K562 (cell line): Measurements from ENCODE around the gene CCM2. TPM values are rescaled to one million over a fixed set of nuclear protein-coding genes. Genes with fewer than 3 reads are reported as not detected.

ENCODE experiments used
- ATAC-seq: fragments of 200-7000 bp; cut with Tn5 transposase; 3 replicates; pipeline ENCODE4 v1.9.1; 2020; ENCODE audit warnings: moderate library complexity
- BruUV-seq: library from RNA; stranded (reverse); fragments of 400-500 nt; replicated peaks from 2 replicates; lab custom pipeline; 2021; lab: Mats Ljungman, UMichigan
- CTCF ChIA-PET: fragments of 300-600 bp; formaldehyde crosslinking; extraction: SDS; loops from one replicate; lab custom pipeline; 2021; ENCODE audit warnings: low intra/inter-chr PET ratio; lab: Yijun Ruan, JAX
- POLR2A ChIA-PET: fragments of 300-600, 350-650 bp; sonication (Branson Sonifier 250); formaldehyde crosslinking; extraction: SDS; loops from one replicate; lab custom pipeline; 2021; ENCODE audit warnings: antibody characterized with exemption, inconsistent platforms; lab: Yijun Ruan, JAX
- DNase-seq, 4 experiments: peaks; one replicate each; pipeline versions ENCODE4 v3.0.0 to v3.0.0-alpha.2; 2011 to 2018; ENCODE audit warnings: low spot score in 3 of 4, mixed read lengths in 3 of 4; ENCODE audit errors: extremely low read depth in 1 of 4
- FAIRE-seq: peaks from 2 replicates; lab custom pipeline; 2011; peaks lifted over from hg19 to GRCh38; lab: Jason Lieb, UNC
- H2AFZ ChIP-seq: 2 replicates; pipeline ENCODE4 v1.6.0; 2011; ENCODE audit warnings: low read depth, low read length, control low read depth, inconsistent platforms
- H3K27ac ChIP-seq: fragments of 200-600 bp; 3 replicates; pipeline ENCODE4 v1.8.0; 2011; ENCODE audit warnings: low read depth, mild to moderate bottlenecking, control low read depth, inconsistent platforms, low read length, moderate library complexity, mixed read lengths; ENCODE audit errors: extremely low read depth
- H3K27me3 ChIP-seq, 2 experiments: fragments of 300-600 bp in 1 of 2; 2 replicates in 1 of 2; 3 replicates in 1 of 2; pipeline versions ENCODE4 v1.6.0 to v1.8.0; 2011; ENCODE audit warnings: inconsistent platforms in 2 of 2, low read length in 2 of 2, mild to moderate bottlenecking in 1 of 2, mixed read lengths in 1 of 2, moderate library complexity in 1 of 2; ENCODE audit not compliant: control insufficient read depth in 2 of 2, insufficient read depth in 2 of 2
- H3K36me3 ChIP-seq: fragments of 300-600 bp; 3 replicates; pipeline ENCODE4 v1.8.0; 2011; ENCODE audit warnings: mild to moderate bottlenecking, low read length, inconsistent platforms; ENCODE audit not compliant: control insufficient read depth, insufficient read depth
- H3K4me1 ChIP-seq, 2 experiments: fragments of 200-600 bp in 1 of 2; replicated peaks in 1 of 2; 2 replicates in 1 of 2; 3 replicates in 1 of 2; pipeline versions ENCODE4 v1.5.1 to v1.8.0; 2011; ENCODE audit warnings: inconsistent platforms in 2 of 2, low read length in 2 of 2, mild to moderate bottlenecking in 1 of 2, mixed read lengths in 1 of 2, moderate library complexity in 1 of 2; ENCODE audit not compliant: control insufficient read depth in 2 of 2, insufficient read depth in 2 of 2
- H3K4me2 ChIP-seq: 2 replicates; pipeline ENCODE4 v1.6.1; 2011; ENCODE audit warnings: low read length, control low read depth, inconsistent platforms, mixed read lengths; ENCODE audit not compliant: insufficient read depth
- H3K4me3 ChIP-seq: fragments of 200-600 bp; sonication (generic), shearing (Covaris generic); 2 replicates; pipeline ENCODE4 v1.5.1; 2016; ENCODE audit warnings: control low read depth, inconsistent platforms
- H3K79me2 ChIP-seq: fragments of 200-600 bp; 3 replicates; pipeline ENCODE4 v1.8.0; 2011; ENCODE audit warnings: low read length, inconsistent platforms; ENCODE audit not compliant: control insufficient read depth, insufficient read depth
- H3K9ac ChIP-seq, 2 experiments: 2 replicates each; pipeline versions ENCODE4 v1.6.0 to v1.6.1; 2011; ENCODE audit warnings: low read depth in 2 of 2, low read length in 2 of 2, control low read depth in 1 of 2, inconsistent platforms in 1 of 2, mild to moderate bottlenecking in 1 of 2, mixed read lengths in 1 of 2; ENCODE audit not compliant: insufficient read depth in 1 of 2
- H3K9me1 ChIP-seq: one replicate; pipeline ENCODE4 v1.6.0; 2011; ENCODE audit warnings: inconsistent platforms, mild to moderate bottlenecking, low read length, moderate library complexity; ENCODE audit not compliant: control insufficient read depth, insufficient read depth
- H3K9me3 ChIP-seq: replicated peaks from 2 replicates; pipeline ENCODE4 v1.5.1; 2011; ENCODE audit warnings: low read depth, low read length, inconsistent platforms; ENCODE audit not compliant: control insufficient read depth, insufficient read depth
- H4K20me1 ChIP-seq: replicated peaks from 2 replicates; pipeline ENCODE4 v1.6.1; 2011; ENCODE audit warnings: low read length, inconsistent platforms, mixed read lengths; ENCODE audit not compliant: control insufficient read depth, insufficient read depth
- BCLAF1 ChIP-seq, 2 experiments: fragments of 450-650 bp in 1 of 2; IDR thresholded peaks; 2 replicates each; pipeline ENCODE4 v1.6.1; 2011 to 2017; ENCODE audit warnings: low read depth in 2 of 2, antibody characterized with exemption in 1 of 2, borderline replicate concordance in 1 of 2, low read length in 1 of 2, mild to moderate bottlenecking in 1 of 2, mixed read lengths in 1 of 2; ENCODE audit not compliant: control insufficient read depth in 1 of 2
- EWSR1 ChIP-seq: fragments of 450-650 bp; IDR thresholded peaks from 2 replicates; pipeline ENCODE4 v1.6.1; 2018; ENCODE audit warnings: borderline replicate concordance, mild to moderate bottlenecking, low read depth, moderate library complexity; ENCODE audit not compliant: partially characterized antibody
- GTF2F1 ChIP-seq: IDR thresholded peaks from 2 replicates; pipeline ENCODE4 v1.6.1; 2011; ENCODE audit warnings: low read depth, low read length, improper control_type of control experiment
- MTA3 ChIP-seq: fragments of 450-650 bp; formaldehyde crosslinking; IDR thresholded peaks from 2 replicates; pipeline ENCODE4 v1.6.1; 2017; ENCODE audit warnings: mild to moderate bottlenecking, borderline replicate concordance
- NFXL1 ChIP-seq: fragments of 450-650 bp; formaldehyde crosslinking; IDR thresholded peaks from 2 replicates; pipeline ENCODE4 v1.4.0; 2021; ENCODE audit warnings: mild to moderate bottlenecking
- NR1H2 ChIP-seq: sonication (generic); formaldehyde crosslinking; IDR thresholded peaks from 2 replicates; pipeline ENCODE4 v1.4.0; 2020; ENCODE audit warnings: mild to moderate bottlenecking, missing genetic modification reagents
- RAD21 ChIP-seq, 2 experiments: fragments of 250-450 bp in 1 of 2; fragments of 450-650 bp in 1 of 2; sonication (Bioruptor Pico) in 1 of 2; formaldehyde crosslinking in 1 of 2; IDR thresholded peaks in 1 of 2; conservative IDR thresholded peaks in 1 of 2; 2 replicates each; pipeline versions ENCODE4 v1.4.0 to v1.8.0; 2020 to 2022; ENCODE audit warnings: mild to moderate bottlenecking in 2 of 2, moderate library complexity in 1 of 2
- RBM14 ChIP-seq: fragments of 200-400 bp; formaldehyde crosslinking; IDR thresholded peaks from 2 replicates; pipeline ENCODE4 v1.6.1; 2018; ENCODE audit warnings: low read depth, mild to moderate bottlenecking, low read length, moderate library complexity, borderline replicate concordance; ENCODE audit not compliant: insufficient read depth
- SMC3 ChIP-seq: conservative IDR thresholded peaks from 2 replicates; pipeline ENCODE4 v1.6.1; 2011; ENCODE audit warnings: low read depth, low read length, improper control_type of control experiment; ENCODE audit not compliant: insufficient read depth
- USF1 ChIP-seq: sonication (generic); formaldehyde crosslinking; IDR thresholded peaks from 2 replicates; pipeline ENCODE4 v1.9.0; 2022; ENCODE audit warnings: mild to moderate bottlenecking, missing genetic modification reagents
- ZBTB43 ChIP-seq: sonication (generic); formaldehyde crosslinking; IDR thresholded peaks from 2 replicates; pipeline ENCODE4 v1.8.0; 2023; ENCODE audit warnings: mild to moderate bottlenecking, missing genetic modification reagents
- WGBS: fragments of 100-300 bp; shearing (Covaris generic); methylation state at CpG from one replicate; pipeline ENCODE4 v1.1.6; 2016; ENCODE audit warnings: low coverage, mixed read lengths; ENCODE audit not compliant: insufficient coverage; ENCODE audit errors: missing lambda C conversion rate; 5-methylcytosine and 5-hydroxymethylcytosine counted together
- in situ Hi-C: fragments of 300-500 bp; cut with MboI; formaldehyde crosslinking; loops from 4 replicates; pipeline ENCODE4 v1.15.0; 2018; ENCODE audit warnings: inconsistent platforms, mixed read lengths
- intact Hi-C: fragments of 100-400 bp; cut with micrococcal nuclease; formaldehyde crosslinking; loops from 2 replicates; pipeline ENCODE4 v1.14.2; 2022
- polyA plus RNA-seq, 8 experiments: library from polyadenylated mRNA; depleted of rRNA in 4 of 8; stranded (reverse) in 5 of 8; unstranded in 3 of 8; fragments of >200 nt; fragmentation: Nextera tagmentation in 2 of 8; fragmentation: Illumina TruSeq in 1 of 8; extraction: Ambion mirVana in 2 of 8; extraction: Trizol in 1 of 8; gene quantifications; 2 replicates each; pipeline versions ENCODE4 v1.2.1 to v1.2.3, GENCODE V29; 2011 to 2014; ENCODE audit warnings: inconsistent platforms in 1 of 8, missing spikeins in 1 of 8
- total RNA-seq, 7 experiments: library from RNA; depleted of rRNA in 6 of 7; stranded (reverse); fragments of >200 nt in 6 of 7; fragmentation: Illumina TruSeq in 2 of 7; extraction: Trizol in 2 of 7; gene quantifications; 2 replicates each; pipeline versions ENCODE4 v1.2.1 to v1.2.3, GENCODE V29; 2011 to 2021; ENCODE audit warnings: low replicate concordance in 1 of 7

CCM2 gene
- total and polyA plus RNA-seq, 9 of the 15 experiments (the other 6 are each of a cell fraction or from before 2014, with no cell fraction given), result 0.41 to 38.6 (median 25.9) TPM

GRCh38 chr7:45026013-45026412, 26.0 kb downstream of the CCM2 start:
- H4K20me1 ChIP-seq, result no peaks in the 10 kb centered on the region
- DNase-seq (no peak), ATAC-seq (no peak), FAIRE-seq (no peak)
- no peaks in the 10 kb centered on the region for H3K9me1 ChIP-seq
- H3K4me2 ChIP-seq, result no peak overlapping the region
- 93% methylated on average over 1 of the region's 1 CpG for WGBS
- H2AFZ ChIP-seq, result no peak overlapping the region
- H3K27ac ChIP-seq, result no peak overlapping the region
- POLR2A ChIA-PET, result interaction anchor here (0.6 kb wide), 1 partner anchor 48 kb away, joined by 3 read pairs; no protein-coding TSS in a partner anchor
- intact Hi-C loops (no loop called here), in situ Hi-C loops (no loop called here)
- CTCF ChIA-PET, result no interaction called here
- H3K36me3 ChIP-seq, result peaks cover 30% of the 10 kb centered on the region; the same call in 2 of the 3 replicates
- no TSS peak for BruUV-seq
- peaks cover 67% of the 10 kb centered on the region for H3K79me2 ChIP-seq
- H3K27me3 ChIP-seq, result no peaks in the 10 kb centered on the region
- no peaks in the 10 kb centered on the region for H3K9me3 ChIP-seq
- H3K4me3 ChIP-seq, result no peak overlapping the region
- no peak overlapping the region for H3K9ac ChIP-seq
- TF ChIP-seq NR1H2 (CRISPR knock-in tag) (no peak), MTA3 (no peak), GTF2F1 (no peak), SMC3 (no peak), RAD21 (CRISPR knock-in tag; conservative IDR thresholded peaks at IDR 0.05 in 1 of 2, IDR thresholded peaks at IDR 0.05 in 1 of 2) (no peak), NFXL1 (CRISPR knock-in tag) (no peak), ZBTB43 (CRISPR knock-in tag) (no peak), BCLAF1 (IDR thresholded peaks at IDR 0.05; ENCODE audit: borderline replicate concordance in 1 of 2, control insufficient read depth in 1 of 2, low read depth in 2 of 2, low read length in 1 of 2) (no peak), EWSR1 (no peak), RBM14 (no peak), USF1 (no peak)
- peaks cover 9 to 11% of the 10 kb centered on the region in 2 experiments; a peak in 3 of 5 replicates for H3K4me1 ChIP-seq
